Measurements from ENCODE around the gene XRCC1. TPM values are rescaled to one million over a fixed set of nuclear protein-coding genes. Genes with fewer than 3 reads are reported as not detected.

XRCC1 gene
- total and polyA plus RNA-seq, 4 experiments from 2014 or later: 16.3 to 41.0 (median 31.2) TPM

DNA sequence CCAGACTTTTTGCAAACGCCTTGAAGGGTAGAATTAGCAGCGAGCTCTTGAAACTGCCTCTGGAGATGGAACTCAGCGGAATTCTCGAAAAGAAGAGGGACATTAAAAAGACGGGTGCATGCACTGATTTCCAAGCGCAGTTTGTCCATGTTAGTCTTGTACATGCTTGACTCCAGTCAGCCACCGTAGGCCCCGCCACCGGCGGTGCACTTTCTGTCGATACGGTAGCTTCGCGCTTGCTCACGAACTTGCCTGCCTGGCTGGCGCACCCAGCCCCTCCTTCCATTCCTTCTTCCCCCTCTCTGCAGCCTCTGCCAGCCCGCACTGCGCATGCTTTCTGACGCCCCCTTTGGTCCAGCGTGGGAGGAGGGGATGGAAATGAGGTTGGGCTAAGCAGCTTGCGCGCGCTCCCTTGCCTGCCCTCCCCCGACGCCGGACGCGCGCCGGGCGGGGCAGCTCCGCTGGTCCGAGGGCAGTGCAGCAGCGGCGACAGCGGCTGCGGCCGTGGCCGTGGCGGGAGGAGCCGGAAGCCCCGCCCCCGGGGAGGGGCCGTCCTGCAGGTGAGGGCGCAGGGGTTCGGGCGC lies 42.3 kb downstream of the XRCC1 start, which contains the start of gene ZNF575:
TSS of gene ZNF575 (plus strand) at position 227 of the 584 bp plus-strand sequence. CDS start 1,235 bp downstream, outside the sequence.
- Mint-ChIP-seq H3K27ac (peak within 1 kb of the TSS; percentile 95 to 99 (median 98)), H3K9me3 (peaks cover 0 to 2% (median 0%) of the 10 kb centered on the region in 8 donors), H3K4me1 (peaks cover 10 to 22% (median 15%) of the 10 kb centered on the region in 4 donors), H3K36me3 (peaks cover 7 to 20% of the 10 kb centered on the region in 2 donors), H3K4me3 (peak within 1 kb of the TSS; percentile 91 to 99 (median 98)), H3K27me3 (no peaks in the 10 kb centered on the region)
- no peaks in the 10 kb centered on the region for H3K27me3 ChIP-seq (ENCODE audit: insufficient read depth, low read length)
- POLR2A ChIA-PET (ENCODE audit: partially characterized antibody): interaction anchor here (0.6 to 4.0 kb wide), 27 partner anchors 8 to 136 kb away, joined by 3 to 31 read pairs (median 4); partner anchors contain the start of genes IRGQ, PHLDB3, PINLYP and PLAUR
- CTCF ChIA-PET (ENCODE audit: partially characterized antibody): interaction anchor here (0.7 to 21.6 kb wide), 11 partner anchors 14 to 136 kb away, joined by 3 to 835 read pairs (median 3); partner anchors contain the start of genes IRGQ and ZNF576
- H3K36me3 ChIP-seq (ENCODE audit: insufficient read depth, low read length): no peaks in the 10 kb centered on the region
- peak; percentile 82 to 88 (median 84) for DNase-seq
- intact Hi-C loops (cut with micrococcal nuclease): loop anchor here (1.0 to 5.0 kb wide), 4 partner anchors 28 to 63 kb away; partner anchors contain the start of genes IRGQ, PHLDB3, PINLYP and XRCC1
- H3K4me1 ChIP-seq (ENCODE audit: insufficient read depth, low read length): peaks cover 17% of the 10 kb centered on the region
- H3K9me3 ChIP-seq (ENCODE audit: control insufficient read depth in 1 of 2, low read length in 2 of 2): no peaks in the 10 kb centered on the region
- H3K4me3 ChIP-seq (ENCODE audit: low read length in 2 of 2): peak within 1 kb of the TSS; percentile 69 to 88
- H3K27ac ChIP-seq (ENCODE audit: low read depth, low read length): peak within 1 kb of the TSS; percentile 53

DNA sequence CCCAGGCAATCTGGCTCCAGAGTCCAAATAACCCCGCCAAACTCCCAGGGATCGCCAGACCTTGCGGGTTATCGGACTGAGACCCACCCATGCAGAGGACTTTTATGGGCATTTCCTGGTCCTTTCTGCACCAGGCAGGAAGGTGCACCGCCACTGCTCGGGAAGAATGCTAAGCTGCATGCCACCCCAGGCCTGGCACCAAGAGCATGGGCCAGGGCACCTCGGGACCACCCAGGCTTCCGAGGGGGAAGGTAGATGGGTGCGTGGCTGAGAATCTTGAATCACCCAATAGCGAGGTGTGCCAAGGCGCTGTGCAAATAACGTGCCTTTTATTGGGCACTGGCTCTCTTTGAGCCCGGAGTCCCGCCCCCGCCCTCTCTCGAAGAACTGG lies 42.8 kb downstream of the XRCC1 start:
- H3K27ac ChIP-seq (ENCODE audit: low read depth, low read length): peak overlapping the region; percentile 53
- no peaks in the 10 kb centered on the region for H3K27me3 Mint-ChIP-seq
- CTCF ChIA-PET (ENCODE audit: partially characterized antibody): interaction anchor here (0.7 to 21.6 kb wide), 10 partner anchors 13 to 136 kb away, joined by 3 to 835 read pairs (median 3); no protein-coding TSS in a partner anchor
- H3K27ac Mint-ChIP-seq: peak overlapping the region; percentile 88 to 97 (median 94)
- peaks cover 17% of the 10 kb centered on the region for H3K4me1 ChIP-seq (ENCODE audit: insufficient read depth, low read length)
- no peaks in the 10 kb centered on the region for H3K9me3 ChIP-seq (ENCODE audit: control insufficient read depth in 1 of 2, low read length in 2 of 2)
- DNase-seq: no peak
- H3K36me3 ChIP-seq (ENCODE audit: insufficient read depth, low read length): no peaks in the 10 kb centered on the region
- no peaks in the 10 kb centered on the region for H3K27me3 ChIP-seq (ENCODE audit: insufficient read depth, low read length)
- peak overlapping the region; percentile 69 to 88 for H3K4me3 ChIP-seq (ENCODE audit: low read length in 2 of 2)
- intact Hi-C loops (cut with micrococcal nuclease): loop anchor here (2.0 to 5.0 kb wide), 3 partner anchors 28 to 45 kb away; partner anchors contain the start of genes PHLDB3, PINLYP and XRCC1
- H3K4me1 Mint-ChIP-seq: peaks cover 10 to 22% (median 18%) of the 10 kb centered on the region in 4 donors
- peak overlapping the region; percentile 85 to 98 (median 94) for H3K4me3 Mint-ChIP-seq
- POLR2A ChIA-PET (ENCODE audit: partially characterized antibody): interaction anchor here (0.8 to 4.0 kb wide), 23 partner anchors 8 to 136 kb away, joined by 3 to 31 read pairs (median 5); partner anchors contain the start of genes IRGQ, PHLDB3, PINLYP and PLAUR
- H3K9me3 Mint-ChIP-seq: peaks cover 0 to 2% (median 0%) of the 10 kb centered on the region in 8 donors
- peaks cover 5 to 19% of the 10 kb centered on the region in 2 donors for H3K36me3 Mint-ChIP-seq

DNA sequence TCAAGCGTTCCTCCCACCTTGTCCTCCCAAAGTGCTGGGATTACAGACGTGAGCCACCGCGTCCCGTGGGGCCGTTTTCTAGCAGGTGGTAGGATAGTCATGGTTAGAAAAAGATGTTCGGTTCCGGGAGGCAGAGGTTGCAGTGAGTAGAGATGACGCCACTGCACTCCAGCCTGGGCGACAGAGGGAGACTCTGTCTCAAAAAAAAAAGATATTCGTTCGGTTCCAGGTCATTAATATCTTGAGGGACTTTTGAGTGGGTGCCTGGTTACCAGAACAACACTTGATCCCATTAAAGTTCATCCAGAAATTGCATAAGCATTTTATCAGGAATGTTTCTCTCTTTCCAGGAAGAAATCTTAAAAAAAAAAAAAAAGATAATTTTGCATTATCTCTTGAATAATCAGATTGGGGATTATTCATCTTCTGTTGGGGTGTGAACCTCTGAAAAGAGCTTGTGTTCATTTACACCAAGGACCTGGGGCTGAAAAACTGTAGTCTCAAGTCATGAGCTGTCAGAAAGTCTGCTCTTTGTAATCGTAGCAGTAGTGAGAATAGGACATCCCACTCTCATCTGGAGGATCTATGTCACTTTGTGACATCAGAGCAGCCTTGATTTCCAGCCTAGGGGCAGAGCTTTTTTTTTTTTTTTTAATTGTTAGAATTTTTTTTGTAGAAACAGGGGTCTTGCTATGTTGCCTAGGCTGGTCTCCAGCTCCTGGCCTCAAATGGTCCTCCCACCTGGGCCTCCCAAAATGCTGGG lies 47.3 kb downstream of the XRCC1 start:
- Mint-ChIP-seq H3K27me3 (no peaks in the 10 kb centered on the region), H3K9me3 (peaks cover 0 to 1% (median 0%) of the 10 kb centered on the region in 8 donors), H3K27ac (peak overlapping the region in 1 of 7 donors; percentile 77), H3K4me3 (peak overlapping the region in 2 of 8 donors; percentile 31 to 32), H3K4me1 (peaks cover 21 to 41% (median 26%) of the 10 kb centered on the region in 4 donors), H3K36me3 (peaks cover 0 to 8% of the 10 kb centered on the region in 2 donors)
- ChIA-PET POLR2A (ENCODE audit: partially characterized antibody) (interaction anchor here (0.6 to 4.5 kb wide), 12 partner anchors 9 to 217 kb away, joined by 3 to 33 read pairs (median 4); partner anchors contain the start of gene XRCC1), CTCF (ENCODE audit: partially characterized antibody) (interaction anchor here (1.8 to 21.6 kb wide), 4 partner anchors 9 to 89 kb away, joined by 10 to 835 read pairs (median 28); partner anchors contain the start of gene IRGQ)
- Histone ChIP-seq H3K27ac (ENCODE audit: low read depth, low read length) (no peak overlapping the region), H3K4me1 (ENCODE audit: insufficient read depth, low read length) (peaks cover 34% of the 10 kb centered on the region), H3K9me3 (ENCODE audit: control insufficient read depth in 1 of 2, low read length in 2 of 2) (no peaks in the 10 kb centered on the region), H3K27me3 (ENCODE audit: insufficient read depth, low read length) (no peaks in the 10 kb centered on the region), H3K4me3 (ENCODE audit: low read length in 2 of 2) (no peak overlapping the region), H3K36me3 (ENCODE audit: insufficient read depth, low read length) (no peaks in the 10 kb centered on the region)
- intact Hi-C loops (cut with micrococcal nuclease): loop anchor here (2.0 kb wide), 1 partner anchor 67 kb away; no protein-coding TSS in a partner anchor
- no peak for DNase-seq

DNA sequence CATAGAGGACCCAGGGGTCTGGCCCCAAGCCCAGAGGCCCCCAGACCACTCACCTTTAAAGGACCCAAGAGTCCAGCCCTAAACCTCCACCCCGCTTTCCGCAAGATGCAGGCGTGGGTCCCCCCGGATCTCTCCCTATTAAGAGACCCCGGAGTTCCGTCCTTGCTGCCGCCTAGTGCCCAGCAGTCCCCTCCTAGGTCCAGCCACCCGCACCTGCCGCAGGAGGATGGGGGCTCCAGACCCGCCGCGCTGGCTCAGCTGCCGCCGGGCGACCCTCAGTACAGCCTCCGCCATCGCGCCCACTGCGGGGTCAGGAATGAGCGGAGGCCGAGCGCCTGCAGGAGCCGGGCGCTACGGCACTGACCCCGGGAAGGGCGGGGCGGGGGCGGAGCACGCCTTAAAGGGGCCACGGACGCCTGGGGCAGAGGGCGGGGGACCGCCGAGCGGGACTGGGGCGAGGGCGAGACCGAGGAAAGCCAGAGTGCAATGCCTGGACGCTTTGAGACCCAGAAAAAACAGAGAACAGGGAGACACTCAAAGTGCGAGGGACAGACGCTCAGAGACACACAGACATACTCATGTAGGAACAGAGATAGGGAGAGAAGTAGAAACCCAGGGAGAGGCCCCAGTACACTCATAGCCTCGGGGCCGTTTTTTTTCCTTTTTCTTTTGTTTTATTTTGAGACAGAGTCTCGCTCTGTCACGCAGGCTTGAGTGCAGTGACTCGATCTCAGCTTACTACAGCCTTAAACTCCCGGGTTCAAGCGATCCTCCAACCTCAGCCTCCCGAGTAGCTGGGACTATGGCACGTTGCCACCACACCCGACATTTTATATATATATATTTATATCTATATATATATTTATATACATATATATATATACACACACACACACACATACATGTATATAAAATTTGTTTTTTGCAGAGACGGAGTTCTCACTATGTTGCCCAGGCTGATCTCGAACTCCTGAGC lies 48.2 kb downstream of the XRCC1 start, which contains the start of gene ETHE1:
TSS of gene ETHE1 (minus strand) at position 318 of the 976 bp plus-strand sequence. CDS start at position 294, 24 bp downstream.
- Histone ChIP-seq H3K36me3 (ENCODE audit: insufficient read depth, low read length) (no peaks in the 10 kb centered on the region), H3K27ac (ENCODE audit: low read depth, low read length) (peak within 1 kb of the TSS; percentile 67), H3K4me3 (ENCODE audit: low read length in 2 of 2) (peak within 1 kb of the TSS; percentile 60 to 90), H3K9me3 (ENCODE audit: control insufficient read depth in 1 of 2, low read length in 2 of 2) (no peaks in the 10 kb centered on the region), H3K4me1 (ENCODE audit: insufficient read depth, low read length) (peaks cover 27% of the 10 kb centered on the region), H3K27me3 (ENCODE audit: insufficient read depth, low read length) (no peaks in the 10 kb centered on the region)
- ChIA-PET CTCF (ENCODE audit: partially characterized antibody) (interaction anchor here (1.1 to 21.6 kb wide), 6 partner anchors 8 to 88 kb away, joined by 3 to 835 read pairs (median 13); partner anchors contain the start of gene IRGQ), POLR2A (ENCODE audit: partially characterized antibody) (interaction anchor here (0.6 to 4.5 kb wide), 13 partner anchors 9 to 97 kb away, joined by 3 to 33 read pairs (median 3); partner anchors contain the start of gene XRCC1)
- DNase-seq: peak; percentile 52 to 68 (median 57)
- H3K27me3 Mint-ChIP-seq: no peaks in the 10 kb centered on the region
- H3K4me3 Mint-ChIP-seq: peak within 1 kb of the TSS; percentile 75 to 94 (median 80)
- H3K27ac Mint-ChIP-seq: peak within 1 kb of the TSS; percentile 37 to 94 (median 88)
- intact Hi-C loops (cut with micrococcal nuclease): loop anchor here (2.0 kb wide), 1 partner anchor 68 kb away; no protein-coding TSS in a partner anchor
- peaks cover 0 to 9% of the 10 kb centered on the region in 2 donors for H3K36me3 Mint-ChIP-seq
- no peaks in the 10 kb centered on the region for H3K9me3 Mint-ChIP-seq
- H3K4me1 Mint-ChIP-seq: peaks cover 17 to 36% (median 22%) of the 10 kb centered on the region in 4 donors

DNA sequence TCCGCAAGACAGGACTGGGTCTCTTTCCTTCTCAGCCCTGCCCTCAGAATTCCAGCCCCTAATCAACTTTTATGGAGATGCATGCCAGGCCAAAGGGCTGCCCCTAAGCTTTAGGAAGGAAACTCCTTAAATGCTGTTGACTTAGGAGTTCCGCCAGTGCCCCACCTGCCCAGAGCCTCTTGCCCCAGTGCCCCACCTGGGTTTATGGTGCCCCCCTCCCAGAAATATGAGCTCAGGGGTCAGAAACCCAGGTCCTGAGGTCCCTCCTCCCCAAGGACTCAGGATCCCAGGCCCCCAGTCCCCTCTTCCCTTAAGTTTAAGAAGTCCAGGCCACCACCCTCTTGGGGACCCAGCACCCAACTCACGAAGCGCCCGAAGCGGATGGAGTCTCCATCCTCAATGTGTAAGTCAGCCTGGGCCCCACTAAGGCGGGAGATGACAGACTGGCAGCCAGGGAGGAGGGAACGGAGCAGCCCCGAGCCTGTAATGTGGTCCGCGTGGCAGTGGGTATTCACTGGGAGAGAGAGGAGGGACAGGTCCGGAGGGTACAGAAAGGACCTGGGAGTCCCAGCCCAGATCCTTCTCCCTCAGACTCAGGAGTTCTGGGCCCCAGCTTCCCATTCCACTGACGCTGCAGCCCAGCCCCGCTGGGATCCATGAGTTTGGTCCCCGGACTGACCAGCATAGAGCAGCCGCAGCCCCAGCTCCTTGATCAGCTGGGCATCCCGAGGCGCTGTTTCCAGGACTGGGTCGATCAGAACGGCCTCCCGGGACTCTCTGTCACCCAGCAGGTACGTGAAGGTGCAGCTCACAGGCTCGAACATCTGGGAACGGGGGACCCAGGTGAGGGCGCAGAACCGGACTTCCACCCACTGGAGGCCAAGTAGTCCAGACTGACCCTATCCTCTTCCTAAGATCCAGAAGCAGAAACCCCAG lies 49.2 kb downstream of the XRCC1 start:
- CTCF ChIA-PET (ENCODE audit: partially characterized antibody): interaction anchor here (1.1 to 21.6 kb wide), 4 partner anchors 10 to 87 kb away, joined by 3 to 835 read pairs (median 7); no protein-coding TSS in a partner anchor
- H3K4me3 Mint-ChIP-seq: peak overlapping the region; percentile 75 to 94 (median 80)

More for the DNA sequence above, 49.2 kb downstream of the XRCC1 start:
- Histone ChIP-seq H3K4me3 (ENCODE audit: low read length in 2 of 2) (peak overlapping the region; percentile 60 to 90), H3K27me3 (ENCODE audit: insufficient read depth, low read length) (no peaks in the 10 kb centered on the region), H3K4me1 (ENCODE audit: insufficient read depth, low read length) (peaks cover 25% of the 10 kb centered on the region), H3K9me3 (ENCODE audit: control insufficient read depth in 1 of 2, low read length in 2 of 2) (no peaks in the 10 kb centered on the region), H3K36me3 (ENCODE audit: insufficient read depth, low read length) (no peaks in the 10 kb centered on the region), H3K27ac (ENCODE audit: low read depth, low read length) (peak overlapping the region; percentile 67)
- intact Hi-C loops (cut with micrococcal nuclease): loop anchor here (2.0 kb wide), 1 partner anchor 69 kb away; no protein-coding TSS in a partner anchor
- peak in 1 of 5 donors; percentile 10 for DNase-seq
- no peaks in the 10 kb centered on the region for H3K27me3 Mint-ChIP-seq
- POLR2A ChIA-PET (ENCODE audit: partially characterized antibody): interaction anchor here (0.6 to 4.5 kb wide), 11 partner anchors 29 to 109 kb away, joined by 3 to 33 read pairs (median 4); partner anchors contain the start of genes IRGQ and ZNF576
- peaks cover 16 to 36% (median 21%) of the 10 kb centered on the region in 4 donors for H3K4me1 Mint-ChIP-seq
- no peaks in the 10 kb centered on the region for H3K9me3 Mint-ChIP-seq
- H3K36me3 Mint-ChIP-seq: peaks cover 0 to 9% of the 10 kb centered on the region in 2 donors
- H3K27ac Mint-ChIP-seq: peak overlapping the region; percentile 37 to 90 (median 79)

Data from CD4-positive, alpha-beta memory T cell (primary cell).